Endothelial cell of umbilical vein (primary cell): ENCODE results near the gene TSEN34. TPM values are rescaled to one million over a fixed set of nuclear protein-coding genes. Genes with fewer than 3 reads are reported as not detected.

Experiments
- BruUV-seq: library from RNA; stranded (reverse); fragments of 400-500 nt; replicated peaks from 2 replicates; lab custom pipeline; 2021; lab: Mats Ljungman, UMichigan
- CTCF ChIA-PET: fragments of 300-600, 350-600 bp; sonication (Branson Sonifier 250); formaldehyde crosslinking; loops from one replicate; lab custom pipeline; 2021; ENCODE audit warnings: antibody characterized with exemption, inconsistent platforms; lab: Charles Lee
- POLR2A ChIA-PET: fragments of 300-600, 350-600 bp; sonication (Branson Sonifier 250); formaldehyde crosslinking; loops from one replicate; lab custom pipeline; 2021; ENCODE audit warnings: antibody characterized with exemption, inconsistent platforms; lab: Charles Lee
- DNase-seq: peaks from one replicate; pipeline ENCODE4 v3.0.0-alpha.2; 2011; ENCODE audit warnings: low read depth, low spot score
- FAIRE-seq: peaks from 2 replicates; lab custom pipeline; 2011; peaks lifted over from hg19 to GRCh38; lab: Jason Lieb, UNC
- H2AFZ ChIP-seq: 2 replicates; pipeline ENCODE4 v1.6.0; 2012; ENCODE audit warnings: low read depth, low read length, control low read depth, inconsistent platforms
- H3K27ac ChIP-seq: 2 replicates; pipeline ENCODE4 v1.5.1; 2011; ENCODE audit warnings: low read depth, mild to moderate bottlenecking, control low read depth, low read length, moderate library complexity; ENCODE audit not compliant: insufficient read depth
- H3K27me3 ChIP-seq, 2 experiments: 2 replicates each; pipeline versions ENCODE4 v1.6.0 to v1.6.1; 2011; ENCODE audit warnings: low read length in 2 of 2, mixed read lengths in 1 of 2; ENCODE audit not compliant: control insufficient read depth in 2 of 2, insufficient read depth in 2 of 2
- H3K36me3 ChIP-seq, 2 experiments: 2 replicates in 1 of 2; 3 replicates in 1 of 2; pipeline ENCODE4 v1.5.1; 2011; ENCODE audit warnings: low read length in 2 of 2, mild to moderate bottlenecking in 1 of 2, moderate library complexity in 1 of 2; ENCODE audit not compliant: control insufficient read depth in 2 of 2, insufficient read depth in 2 of 2; ENCODE audit errors: extremely low read depth in 1 of 2
- H3K4me1 ChIP-seq: 3 replicates; pipeline ENCODE4 v1.5.1; 2011; ENCODE audit warnings: mild to moderate bottlenecking, low read length; ENCODE audit not compliant: control insufficient read depth, insufficient read depth; ENCODE audit errors: extremely low read depth
- H3K4me2 ChIP-seq: 2 replicates; pipeline ENCODE4 v1.6.1; 2011; ENCODE audit warnings: low read length, control low read depth, mixed read lengths; ENCODE audit not compliant: insufficient read depth
- H3K4me3 ChIP-seq, 3 experiments: fragments of 200-600 bp in 1 of 3; sonication (generic), shearing (Covaris generic) in 1 of 3; replicated peaks in 1 of 3; 2 replicates each; pipeline ENCODE4 v1.5.1; 2011 to 2016; ENCODE audit warnings: control low read depth in 3 of 3, low read length in 3 of 3, mild to moderate bottlenecking in 2 of 3, inconsistent platforms in 1 of 3, low read depth in 1 of 3, moderate library complexity in 1 of 3; ENCODE audit not compliant: insufficient read depth in 1 of 3
- H3K79me2 ChIP-seq: 2 replicates; pipeline ENCODE4 v1.6.0; 2012; ENCODE audit warnings: low read length, inconsistent platforms; ENCODE audit not compliant: control insufficient read depth, insufficient read depth
- H3K9ac ChIP-seq: replicated peaks from 2 replicates; pipeline ENCODE3; 2011; ENCODE audit warnings: low read length, control low read depth; ENCODE audit not compliant: insufficient read depth; ENCODE audit errors: extremely low read depth
- H3K9me1 ChIP-seq: replicated peaks from 3 replicates; pipeline ENCODE4 v1.6.0; 2011; ENCODE audit warnings: mild to moderate bottlenecking, low read length; ENCODE audit not compliant: control insufficient read depth, insufficient read depth; ENCODE audit errors: extremely low read depth
- H3K9me3 ChIP-seq: replicated peaks from 2 replicates; pipeline ENCODE4 v1.5.1; 2012; ENCODE audit warnings: low read length, inconsistent platforms; ENCODE audit not compliant: control insufficient read depth, insufficient read depth
- H4K20me1 ChIP-seq: replicated peaks from 2 replicates; pipeline ENCODE3; 2011; ENCODE audit warnings: mild to moderate bottlenecking, low read length; ENCODE audit not compliant: control insufficient read depth, insufficient read depth; ENCODE audit errors: extremely low read depth
- EZH2 ChIP-seq: IDR thresholded peaks from 2 replicates; pipeline ENCODE4 v1.6.1; 2012; ENCODE audit warnings: borderline replicate concordance, low read depth, mild to moderate bottlenecking, moderate library complexity, low read length, inconsistent platforms; ENCODE audit not compliant: severe bottlenecking
- FOS ChIP-seq: IDR thresholded peaks from 2 replicates; pipeline ENCODE4 v1.6.1; 2011; ENCODE audit warnings: mild to moderate bottlenecking, low read length, moderate library complexity, borderline replicate concordance; ENCODE audit not compliant: insufficient read depth
- GATA2 ChIP-seq: IDR thresholded peaks from 2 replicates; pipeline ENCODE4 v1.7.0; 2011; ENCODE audit warnings: low read depth, mild to moderate bottlenecking, moderate library complexity, mixed read lengths, low read length; ENCODE audit not compliant: insufficient read length, insufficient read depth
- JUN ChIP-seq: IDR thresholded peaks from 2 replicates; pipeline ENCODE4 v1.6.1; 2011; ENCODE audit warnings: borderline replicate concordance, low read depth; ENCODE audit not compliant: insufficient read length, insufficient read depth
- MAX ChIP-seq: IDR thresholded peaks from 2 replicates; pipeline ENCODE4 v1.6.1; 2011; ENCODE audit not compliant: insufficient read depth, insufficient read length
- MYC ChIP-seq: IDR thresholded peaks from one replicate; pipeline ENCODE4 v1.6.1; 2011; ENCODE audit warnings: mild to moderate bottlenecking, low read depth, low read length
- POLR2A ChIP-seq: IDR thresholded peaks from 2 replicates; pipeline ENCODE4 v1.6.1; 2012; ENCODE audit warnings: low read depth, mild to moderate bottlenecking, control low read depth, low read length
- POLR2AphosphoS5 ChIP-seq: IDR thresholded peaks from 2 replicates; pipeline ENCODE4 v1.6.1; 2012; ENCODE audit warnings: low read depth, mild to moderate bottlenecking, control low read depth, low read length, moderate library complexity; ENCODE audit not compliant: insufficient read depth
- dilution Hi-C: fragments of 300-500 bp; cut with MboI; formaldehyde crosslinking; loops from one replicate; pipeline ENCODE4 v1.15.0; 2019; ENCODE audit warnings: low sequenced_read_pairs; ENCODE audit not compliant: extremely low pct_ligation_motif_present
- intact Hi-C: fragments of 100-400 bp; cut with micrococcal nuclease; formaldehyde crosslinking; loops from one replicate; pipeline ENCODE4 v1.10.0; 2022
- polyA plus RNA-seq, 4 experiments: library from polyadenylated mRNA; depleted of rRNA in 3 of 4; stranded (reverse) in 3 of 4; unstranded in 1 of 4; fragments of >200 nt; gene quantifications; 2 replicates each; pipeline versions ENCODE4 v1.2.1 to v1.2.3, GENCODE V29; 2011 to 2012; ENCODE audit warnings: missing spikeins in 1 of 4
- total RNA-seq: library from RNA; stranded (reverse); gene quantifications from 2 replicates; pipeline ENCODE4 v1.2.3, GENCODE V29; 2021
- TF ChIP-seq, protein P1 (sequence below), 2 donors: IDR thresholded peaks; 1 replicate in 1 of 2; 2 replicates in 1 of 2; pipeline ENCODE4 v1.5.1; 2011; ENCODE audit warnings: low read length in 2 of 2, mild to moderate bottlenecking in 2 of 2, moderate library complexity in 2 of 2, control low read depth in 1 of 2, inconsistent platforms in 1 of 2, low read depth in 1 of 2; ENCODE audit not compliant: insufficient read depth in 1 of 2; ENCODE audit errors: extremely low read depth in 1 of 2

TSEN34 gene
- total and polyA plus RNA-seq, 2 donors (not counting 3 experiments of a cell fraction or from before 2014, with no cell fraction given): 40.7 to 81.9 TPM

- DNase-seq (no peak), FAIRE-seq (no peak)
- Histone ChIP-seq H3K79me2 (peaks cover 34% of the 10 kb centered on the region), H3K9me3 (no peaks in the 10 kb centered on the region), H3K4me1 (peaks cover 13% of the 10 kb centered on the region), H3K4me2 (no peak overlapping the region), H4K20me1 (no peaks in the 10 kb centered on the region), H3K27me3 (no peaks in the 10 kb centered on the region), H3K4me3 (no peak overlapping the region), H3K9ac (no peak overlapping the region), H3K27ac (peak overlapping the region; percentile 6), H2AFZ (no peak overlapping the region), H3K9me1 (no peaks in the 10 kb centered on the region), H3K36me3 (peaks cover 7 to 17% of the 10 kb centered on the region in 2 experiments)
- BruUV-seq: no TSS peak
- ChIA-PET POLR2A (no interaction called here), CTCF (interaction anchor here (1.1 kb wide), 1 partner anchor 18 kb away, joined by 4 read pairs; no protein-coding TSS in a partner anchor)
- intact Hi-C loops: no loop called here
- dilution Hi-C loops: no loop called here
- no peak for TF ChIP-seq FOS
- no peak for TF ChIP-seq MAX
- no peak for TF ChIP-seq POLR2A
- TF ChIP-seq POLR2AphosphoS5: no peak
- no peak for TF ChIP-seq MYC
- TF ChIP-seq, protein P1, sequence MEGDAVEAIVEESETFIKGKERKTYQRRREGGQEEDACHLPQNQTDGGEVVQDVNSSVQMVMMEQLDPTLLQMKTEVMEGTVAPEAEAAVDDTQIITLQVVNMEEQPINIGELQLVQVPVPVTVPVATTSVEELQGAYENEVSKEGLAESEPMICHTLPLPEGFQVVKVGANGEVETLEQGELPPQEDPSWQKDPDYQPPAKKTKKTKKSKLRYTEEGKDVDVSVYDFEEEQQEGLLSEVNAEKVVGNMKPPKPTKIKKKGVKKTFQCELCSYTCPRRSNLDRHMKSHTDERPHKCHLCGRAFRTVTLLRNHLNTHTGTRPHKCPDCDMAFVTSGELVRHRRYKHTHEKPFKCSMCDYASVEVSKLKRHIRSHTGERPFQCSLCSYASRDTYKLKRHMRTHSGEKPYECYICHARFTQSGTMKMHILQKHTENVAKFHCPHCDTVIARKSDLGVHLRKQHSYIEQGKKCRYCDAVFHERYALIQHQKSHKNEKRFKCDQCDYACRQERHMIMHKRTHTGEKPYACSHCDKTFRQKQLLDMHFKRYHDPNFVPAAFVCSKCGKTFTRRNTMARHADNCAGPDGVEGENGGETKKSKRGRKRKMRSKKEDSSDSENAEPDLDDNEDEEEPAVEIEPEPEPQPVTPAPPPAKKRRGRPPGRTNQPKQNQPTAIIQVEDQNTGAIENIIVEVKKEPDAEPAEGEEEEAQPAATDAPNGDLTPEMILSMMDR (IDR thresholded peaks at IDR 0.05; ENCODE audit: extremely low read depth in 1 of 2, insufficient read depth in 1 of 2, low read depth in 1 of 2, low read length in 2 of 2): no peak
- TF ChIP-seq GATA2: no peak
- TF ChIP-seq EZH2: no peak
- TF ChIP-seq JUN: no peak
Measured at GRCh38 chr19:54186934-54187381, 4.2 kb upstream of the TSEN34 start.
